Ovary (tissue), 3 donors: ENCODE data around the gene TXNDC17.

ENCODE experiments used
- CTCF ChIP-seq, 3 donors: fragments of 450-650 bp in 2 of 3; fragments of 200-600 bp in 1 of 3; IDR thresholded peaks; one replicate each; pipeline versions ENCODE4 v1.5.1 to v1.8.0; 2016 to 2022; ENCODE audit warnings: antibody characterized with exemption in 3 of 3, mild to moderate bottlenecking in 1 of 3
- EP300 ChIP-seq: sonication (generic); formaldehyde crosslinking; IDR thresholded peaks from one replicate; pipeline ENCODE4 v1.6.1; 2017; ENCODE audit warnings: antibody characterized with exemption
- POLR2A ChIP-seq: fragments of 450-650 bp; IDR thresholded peaks from one replicate; pipeline ENCODE4 v1.6.1; 2017; ENCODE audit warnings: antibody characterized with exemption, mild to moderate bottlenecking, moderate library complexity
- donor health status: DM: no; HTN: no; CAD: no.

GRCh38 chr17:6666557-6666956 is 25.7 kb downstream of the TXNDC17 start:
- TF ChIP-seq EP300 (no peak), POLR2A (no peak), CTCF (IDR thresholded peaks at IDR 0.05) (no peak)
